ENCODE results near the gene TXNDC11. TPM values are rescaled to one million over a fixed set of nuclear protein-coding genes. Genes with fewer than 3 reads are reported as not detected.

The TXNDC11 gene
- total RNA-seq, 1 experiment from 2014 or later, result 51.3 TPM

DNA sequence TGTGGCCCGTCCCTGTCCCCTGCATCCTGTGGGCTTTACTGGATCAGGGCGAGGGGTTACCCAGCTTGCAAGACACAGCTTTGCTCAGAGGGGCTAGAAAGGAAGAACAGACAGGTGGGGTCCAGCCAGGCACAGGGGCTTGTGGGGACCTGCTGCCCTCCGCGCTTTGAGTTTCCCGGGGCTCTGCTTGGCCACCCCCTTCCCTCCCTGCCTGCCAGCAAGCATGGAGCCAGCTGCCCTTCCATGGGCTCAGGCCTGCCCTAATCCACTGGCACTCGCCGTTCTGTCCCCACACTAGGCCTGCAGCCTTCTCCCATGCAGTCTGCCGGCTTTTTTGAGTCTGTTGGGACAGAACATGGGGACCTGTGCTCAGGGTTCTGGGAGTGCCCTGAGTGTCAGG is 71.0 kb downstream of the TXNDC11 start:
- BruUV-seq (replicated peaks), result no TSS peak
- DNase-seq, result no peak
- H3K27ac Mint-ChIP-seq (ENCODE audit: unreplicated experiment), result no peak overlapping the region
- no peak overlapping the region for H3K4me3 Mint-ChIP-seq (ENCODE audit: low read depth, unreplicated experiment)
- CTCF ChIA-PET, result interaction anchor here (0.7 kb wide), 1 partner anchor 264 kb away, joined by 3 read pairs; no protein-coding TSS in a partner anchor
- H3K9me3 Mint-ChIP-seq (ENCODE audit: low read depth, unreplicated experiment), result no peaks in the 10 kb centered on the region
- peaks cover 60% of the 10 kb centered on the region for H3K36me3 Mint-ChIP-seq (ENCODE audit: insufficient read depth, unreplicated experiment)
- H3K27me3 Mint-ChIP-seq (ENCODE audit: unreplicated experiment), result no peaks in the 10 kb centered on the region
- intact Hi-C loops (cut with micrococcal nuclease; ENCODE audit: unreplicated experiment), result loop anchor here (10.0 kb wide), 1 partner anchor 267 kb away; no protein-coding TSS in a partner anchor
- TF ChIP-seq, protein P1, sequence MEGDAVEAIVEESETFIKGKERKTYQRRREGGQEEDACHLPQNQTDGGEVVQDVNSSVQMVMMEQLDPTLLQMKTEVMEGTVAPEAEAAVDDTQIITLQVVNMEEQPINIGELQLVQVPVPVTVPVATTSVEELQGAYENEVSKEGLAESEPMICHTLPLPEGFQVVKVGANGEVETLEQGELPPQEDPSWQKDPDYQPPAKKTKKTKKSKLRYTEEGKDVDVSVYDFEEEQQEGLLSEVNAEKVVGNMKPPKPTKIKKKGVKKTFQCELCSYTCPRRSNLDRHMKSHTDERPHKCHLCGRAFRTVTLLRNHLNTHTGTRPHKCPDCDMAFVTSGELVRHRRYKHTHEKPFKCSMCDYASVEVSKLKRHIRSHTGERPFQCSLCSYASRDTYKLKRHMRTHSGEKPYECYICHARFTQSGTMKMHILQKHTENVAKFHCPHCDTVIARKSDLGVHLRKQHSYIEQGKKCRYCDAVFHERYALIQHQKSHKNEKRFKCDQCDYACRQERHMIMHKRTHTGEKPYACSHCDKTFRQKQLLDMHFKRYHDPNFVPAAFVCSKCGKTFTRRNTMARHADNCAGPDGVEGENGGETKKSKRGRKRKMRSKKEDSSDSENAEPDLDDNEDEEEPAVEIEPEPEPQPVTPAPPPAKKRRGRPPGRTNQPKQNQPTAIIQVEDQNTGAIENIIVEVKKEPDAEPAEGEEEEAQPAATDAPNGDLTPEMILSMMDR (IDR thresholded peaks at IDR 0.05; ENCODE audit: unreplicated experiment), result no peak
- peaks cover 56% of the 10 kb centered on the region for H3K4me1 Mint-ChIP-seq (ENCODE audit: low read depth, unreplicated experiment)

- Mint-ChIP-seq H3K4me3 (ENCODE audit: low read depth, unreplicated experiment) (no peak overlapping the region), H3K9me3 (ENCODE audit: low read depth, unreplicated experiment) (no peaks in the 10 kb centered on the region), H3K27ac (ENCODE audit: unreplicated experiment) (no peak overlapping the region), H3K36me3 (ENCODE audit: insufficient read depth, unreplicated experiment) (peaks cover 57% of the 10 kb centered on the region), H3K4me1 (ENCODE audit: low read depth, unreplicated experiment) (peaks cover 56% of the 10 kb centered on the region), H3K27me3 (ENCODE audit: unreplicated experiment) (no peaks in the 10 kb centered on the region)
- no TSS peak for BruUV-seq (replicated peaks)
- TF ChIP-seq, protein P1 (IDR thresholded peaks at IDR 0.05; ENCODE audit: unreplicated experiment), result no peak
- CTCF ChIA-PET, result interaction anchor here (0.7 kb wide), 1 partner anchor 264 kb away, joined by 3 read pairs; no protein-coding TSS in a partner anchor
- intact Hi-C loops (cut with micrococcal nuclease; ENCODE audit: unreplicated experiment), result loop anchor here (10.0 kb wide), 1 partner anchor 266 kb away; no protein-coding TSS in a partner anchor
- no peak for DNase-seq
Observed at GRCh38 chr16:11671271-11671670, 71.4 kb downstream of the TXNDC11 start.

- BruUV-seq (replicated peaks), result no TSS peak
- CTCF ChIA-PET, result interaction anchor here (1.0 kb wide), 1 partner anchor 10 kb away, joined by 3 read pairs; no protein-coding TSS in a partner anchor
- Mint-ChIP-seq H3K27ac (ENCODE audit: unreplicated experiment) (no peak overlapping the region), H3K36me3 (ENCODE audit: insufficient read depth, unreplicated experiment) (peaks cover 51% of the 10 kb centered on the region), H3K9me3 (ENCODE audit: low read depth, unreplicated experiment) (no peaks in the 10 kb centered on the region), H3K4me3 (ENCODE audit: low read depth, unreplicated experiment) (peak overlapping the region; percentile 61), H3K27me3 (ENCODE audit: unreplicated experiment) (no peaks in the 10 kb centered on the region), H3K4me1 (ENCODE audit: low read depth, unreplicated experiment) (peaks cover 48% of the 10 kb centered on the region)
- TF ChIP-seq, protein P1 (IDR thresholded peaks at IDR 0.05; ENCODE audit: unreplicated experiment), result no peak
- intact Hi-C loops (cut with micrococcal nuclease; ENCODE audit: unreplicated experiment), result loop anchor here (10.0 kb wide), 1 partner anchor 266 kb away; no protein-coding TSS in a partner anchor
- DNase-seq, result no peak
Observed at GRCh38 chr16:11670171-11671131, 72.2 kb downstream of the TXNDC11 start.

DNA sequence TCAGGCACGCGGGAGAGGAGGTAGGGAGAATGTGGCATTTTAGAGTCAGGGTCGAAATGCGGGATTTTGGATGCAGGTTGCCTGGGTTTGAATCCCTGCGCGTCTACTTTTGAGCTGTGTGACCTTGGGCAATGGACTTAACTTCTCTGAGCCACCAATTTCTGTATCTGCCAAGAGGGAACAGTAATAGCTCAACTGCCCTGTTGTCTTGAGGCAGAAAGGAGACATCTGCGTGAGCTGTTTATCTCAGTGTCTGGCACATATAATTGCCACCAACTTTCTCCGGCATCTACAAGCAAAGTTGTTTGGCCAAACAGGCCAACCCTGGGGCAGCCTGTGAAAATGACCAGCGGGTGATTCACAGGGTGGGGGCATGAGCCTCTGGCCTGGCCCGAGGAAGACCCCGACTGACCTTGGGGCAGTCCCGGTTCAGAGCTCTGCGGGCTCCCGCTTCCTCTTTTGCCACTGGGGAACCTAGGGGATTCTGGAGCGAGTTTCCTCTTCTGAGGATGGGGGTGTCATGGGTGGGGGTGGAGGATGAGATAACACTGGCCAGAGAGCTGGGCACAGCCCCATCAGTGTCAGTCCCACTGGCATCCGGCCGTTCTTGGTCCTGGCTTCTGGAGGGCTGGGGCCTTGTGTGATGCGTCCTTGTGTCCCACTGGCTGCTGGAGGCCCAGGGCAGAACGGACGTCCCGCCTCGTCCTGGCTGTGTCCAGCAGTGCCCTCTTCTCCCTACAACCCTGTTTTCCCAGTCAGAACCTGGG is 73.1 kb downstream of the TXNDC11 start:
- no peaks in the 10 kb centered on the region for H3K27me3 Mint-ChIP-seq (ENCODE audit: unreplicated experiment)
- DNase-seq, result no peak
- CTCF ChIA-PET, result interaction anchor here (1.0 kb wide), 1 partner anchor 11 kb away, joined by 3 read pairs; no protein-coding TSS in a partner anchor
- peaks cover 39% of the 10 kb centered on the region for H3K4me1 Mint-ChIP-seq (ENCODE audit: low read depth, unreplicated experiment)
- peak overlapping the region; percentile 61 for H3K4me3 Mint-ChIP-seq (ENCODE audit: low read depth, unreplicated experiment)
- peaks cover 46% of the 10 kb centered on the region for H3K36me3 Mint-ChIP-seq (ENCODE audit: insufficient read depth, unreplicated experiment)
- no peak overlapping the region for H3K27ac Mint-ChIP-seq (ENCODE audit: unreplicated experiment)
- TSS peak; percentile 80 for BruUV-seq (replicated peaks)
- intact Hi-C loops (cut with micrococcal nuclease; ENCODE audit: unreplicated experiment), result loop anchor here (10.0 kb wide), 1 partner anchor 265 kb away; no protein-coding TSS in a partner anchor
- no peaks in the 10 kb centered on the region for H3K9me3 Mint-ChIP-seq (ENCODE audit: low read depth, unreplicated experiment)
- TF ChIP-seq, protein P1 (IDR thresholded peaks at IDR 0.05; ENCODE audit: unreplicated experiment), result no peak
